GM12878 (cell line): Measurements from ENCODE around the gene PDZD8. TPM values are rescaled to one million over a fixed set of nuclear protein-coding genes. Genes with fewer than 3 reads are reported as not detected.

Experiments
- ATAC-seq: fragments of 200-7000 bp; cut with Tn5 transposase; 3 replicates; pipeline ENCODE4 v1.9.1; 2020; ENCODE audit warnings: mild to moderate bottlenecking, moderate library complexity
- BruUV-seq: library from RNA; stranded (reverse); fragments of 400-500 nt; replicated peaks from 2 replicates; lab custom pipeline; 2021; lab: Mats Ljungman, UMichigan
- CTCF ChIA-PET: fragments of 300-600 bp; sonication (Branson Sonifier 250); formaldehyde crosslinking; extraction: SDS; loops from one replicate; lab custom pipeline; 2021; ENCODE audit warnings: inconsistent platforms; lab: Yijun Ruan, JAX
- POLR2A ChIA-PET: fragments of 350-600 bp; formaldehyde crosslinking; extraction: SDS; loops from one replicate; lab custom pipeline; 2021; ENCODE audit warnings: inconsistent platforms; lab: Charles Lee
- RAD21 ChIA-PET: fragments of 300-600 bp; sonication (Branson Sonifier 250); formaldehyde crosslinking; loops from one replicate; lab custom pipeline; 2023; ENCODE audit warnings: antibody characterized with exemption; ENCODE audit not compliant: unreplicated experiment; lab: Charles Lee
- SMC1A ChIA-PET: fragments of 300-600 bp; sonication (Branson Sonifier 250); formaldehyde crosslinking; loops from one replicate; lab custom pipeline; 2023; ENCODE audit not compliant: unreplicated experiment, uncharacterized antibody; lab: Charles Lee
- DNase-seq: peaks from one replicate; pipeline ENCODE4 v3.0.0-alpha.2; 2011; ENCODE audit warnings: low read depth, low spot score
- FAIRE-seq: peaks from 3 replicates; lab custom pipeline; 2011; peaks lifted over from hg19 to GRCh38; lab: Jason Lieb, UNC
- H2AFZ ChIP-seq: 2 replicates; pipeline ENCODE4 v1.6.0; 2011; ENCODE audit warnings: low read depth, low read length, control low read depth; ENCODE audit not compliant: control insufficient read depth
- H3K27ac ChIP-seq: 2 replicates; pipeline ENCODE4 v1.5.1; 2011; ENCODE audit warnings: control low read depth; ENCODE audit not compliant: control insufficient read depth, insufficient read depth
- H3K27me3 ChIP-seq, 2 experiments: replicated peaks in 1 of 2; 2 replicates each; pipeline versions ENCODE4 v1.6.0 to v1.6.1; 2011; ENCODE audit warnings: low read length in 1 of 2; ENCODE audit not compliant: control insufficient read depth in 2 of 2, insufficient read depth in 2 of 2
- H3K36me3 ChIP-seq, 2 experiments: 2 replicates each; pipeline ENCODE4 v1.5.1; 2011; ENCODE audit warnings: low read length in 1 of 2; ENCODE audit not compliant: control insufficient read depth in 2 of 2, insufficient read depth in 2 of 2
- H3K4me1 ChIP-seq: 2 replicates; pipeline ENCODE4 v1.6.1; 2011; ENCODE audit warnings: mild to moderate bottlenecking, low read length, moderate library complexity, mixed read lengths; ENCODE audit not compliant: control insufficient read depth, insufficient read depth
- H3K4me2 ChIP-seq: 2 replicates; pipeline ENCODE4 v1.6.0; 2011; ENCODE audit warnings: control low read depth; ENCODE audit not compliant: control insufficient read depth, insufficient read depth
- H3K4me3 ChIP-seq: fragments of 200-600 bp; sonication (generic); 2 replicates; pipeline ENCODE4 v1.5.1; 2016
- H3K79me2 ChIP-seq: 2 replicates; pipeline ENCODE4 v1.6.0; 2011; ENCODE audit warnings: low read length; ENCODE audit not compliant: control insufficient read depth, insufficient read depth
- H3K9ac ChIP-seq: 2 replicates; pipeline ENCODE4 v1.8.0; 2011; ENCODE audit warnings: low read length, control low read depth, mixed read lengths; ENCODE audit not compliant: control insufficient read depth, insufficient read depth
- H3K9me3 ChIP-seq: replicated peaks from 3 replicates; pipeline ENCODE4 v1.5.1; 2011; ENCODE audit warnings: mild to moderate bottlenecking, low read length; ENCODE audit not compliant: control insufficient read depth, insufficient read depth
- H4K20me1 ChIP-seq: 2 replicates; pipeline ENCODE4 v1.6.0; 2011; ENCODE audit not compliant: control insufficient read depth, insufficient read depth
- CEBPZ ChIP-seq: fragments of 150-350 bp; IDR thresholded peaks from 2 replicates; pipeline ENCODE4 v1.6.1; 2016; ENCODE audit warnings: low read depth, low read length
- RAD21 ChIP-seq: IDR thresholded peaks from 2 replicates; pipeline ENCODE4 v1.6.1; 2011; ENCODE audit warnings: mild to moderate bottlenecking, low read depth, low read length, moderate library complexity; ENCODE audit not compliant: insufficient read depth
- SMC3 ChIP-seq: IDR thresholded peaks from 2 replicates; pipeline ENCODE4 v1.6.1; 2011; ENCODE audit warnings: low read length, improper control_type of control experiment, borderline replicate concordance
- WGBS: methylation state at CpG from one replicate; pipeline ENCODE4 v1.1.6; 2016; ENCODE audit warnings: low lambda C conversion rate; ENCODE audit not compliant: insufficient replicate concordance, insufficient coverage; ENCODE audit errors: missing lambda C conversion rate; 5-methylcytosine and 5-hydroxymethylcytosine counted together
- in situ Hi-C: fragments of 300-500 bp; cut with MboI; formaldehyde crosslinking; loops from 9 replicates; pipeline ENCODE4 v1.14.3; 2018; ENCODE audit warnings: mixed read lengths
- intact Hi-C: fragments of 100-400 bp; cut with micrococcal nuclease; formaldehyde crosslinking; loops from one replicate; pipeline ENCODE4 v1.14.2; 2022; ENCODE audit not compliant: unreplicated experiment
- polyA plus RNA-seq, 11 experiments: library from polyadenylated mRNA; depleted of rRNA in 4 of 11; unstranded in 6 of 11; stranded (reverse) in 5 of 11; fragments of >200 nt; fragmentation: Nextera tagmentation in 4 of 11; fragmentation: Illumina TruSeq in 1 of 11; extraction: Ambion mirVana in 4 of 11; extraction: Trizol in 1 of 11; gene quantifications; 1 replicate in 1 of 11; 2 replicates in 10 of 11; pipeline versions ENCODE4 v1.2.1 to v1.2.3, GENCODE V29; 2011 to 2016; ENCODE audit warnings: inconsistent platforms in 2 of 11, missing spikeins in 2 of 11, low read depth in 1 of 11
- total RNA-seq, 4 experiments: library from RNA; depleted of rRNA in 3 of 4; stranded (reverse); fragments of >200 nt in 3 of 4; fragmentation: Illumina TruSeq in 1 of 4; extraction: Trizol in 1 of 4; gene quantifications; 2 replicates each; pipeline versions ENCODE4 v1.2.1 to v1.2.3, GENCODE V29; 2013 to 2021
- TF ChIP-seq, protein P1 (sequence below), 3 experiments: IDR thresholded peaks in 2 of 3; conservative IDR thresholded peaks in 1 of 3; 2 replicates each; pipeline ENCODE4 v1.5.1; 2011; ENCODE audit warnings: low read depth in 3 of 3, low read length in 3 of 3, mild to moderate bottlenecking in 3 of 3, control low read depth in 2 of 3, moderate library complexity in 2 of 3, inconsistent platforms in 1 of 3, mixed read lengths in 1 of 3; ENCODE audit not compliant: control insufficient read depth in 2 of 3, insufficient read depth in 1 of 3; ENCODE audit errors: extremely low read depth in 1 of 3

Gene PDZD8
- total and polyA plus RNA-seq, 10 of the 15 experiments (the other 5 are each of a cell fraction or from before 2014, with no cell fraction given): 2.0 to 21.2 (median 6.7) TPM

GRCh38 chr10:117320050-117320665, 55.1 kb downstream of the PDZD8 start:
- H3K79me2 ChIP-seq: no peaks in the 10 kb centered on the region; the same call in none of the 2 replicates
- 0% methylated on average over 1 of the region's 1 CpG for WGBS
- RAD21 ChIA-PET: interaction anchor here (0.7 to 2.8 kb wide), 15 partner anchors 9 to 939 kb away, joined by 3 to 38 read pairs (median 3); no protein-coding TSS in a partner anchor
- no peaks in the 10 kb centered on the region for H3K9me3 ChIP-seq
- in situ Hi-C loops (no loop called here), intact Hi-C loops (loop anchor here (1.0 to 5.0 kb wide), 2 partner anchors 52 to 104 kb away; no protein-coding TSS in a partner anchor)
- POLR2A ChIA-PET: interaction anchor here (0.7 kb wide), 1 partner anchor 553 kb away, joined by 3 read pairs; no protein-coding TSS in a partner anchor
- ATAC-seq (peak; percentile 80), FAIRE-seq (peak; percentile 47), DNase-seq (no peak)
- no peaks in the 10 kb centered on the region for H3K27me3 ChIP-seq
- H3K36me3 ChIP-seq: peaks cover 0 to 2% of the 10 kb centered on the region in 2 experiments; a peak in 2 of 4 replicates
- BruUV-seq: no TSS peak
- H3K4me2 ChIP-seq: no peak overlapping the region
- no peak overlapping the region for H3K9ac ChIP-seq
- H2AFZ ChIP-seq: no peak overlapping the region
- H4K20me1 ChIP-seq: no peaks in the 10 kb centered on the region
- no peaks in the 10 kb centered on the region for H3K4me1 ChIP-seq
- H3K4me3 ChIP-seq: no peak overlapping the region
- peak; percentile 36; the same call in 1 of the 2 replicates for TF ChIP-seq SMC3
- TF ChIP-seq CEBPZ: no peak
- TF ChIP-seq RAD21: peak; percentile 62
- TF ChIP-seq, protein P1, sequence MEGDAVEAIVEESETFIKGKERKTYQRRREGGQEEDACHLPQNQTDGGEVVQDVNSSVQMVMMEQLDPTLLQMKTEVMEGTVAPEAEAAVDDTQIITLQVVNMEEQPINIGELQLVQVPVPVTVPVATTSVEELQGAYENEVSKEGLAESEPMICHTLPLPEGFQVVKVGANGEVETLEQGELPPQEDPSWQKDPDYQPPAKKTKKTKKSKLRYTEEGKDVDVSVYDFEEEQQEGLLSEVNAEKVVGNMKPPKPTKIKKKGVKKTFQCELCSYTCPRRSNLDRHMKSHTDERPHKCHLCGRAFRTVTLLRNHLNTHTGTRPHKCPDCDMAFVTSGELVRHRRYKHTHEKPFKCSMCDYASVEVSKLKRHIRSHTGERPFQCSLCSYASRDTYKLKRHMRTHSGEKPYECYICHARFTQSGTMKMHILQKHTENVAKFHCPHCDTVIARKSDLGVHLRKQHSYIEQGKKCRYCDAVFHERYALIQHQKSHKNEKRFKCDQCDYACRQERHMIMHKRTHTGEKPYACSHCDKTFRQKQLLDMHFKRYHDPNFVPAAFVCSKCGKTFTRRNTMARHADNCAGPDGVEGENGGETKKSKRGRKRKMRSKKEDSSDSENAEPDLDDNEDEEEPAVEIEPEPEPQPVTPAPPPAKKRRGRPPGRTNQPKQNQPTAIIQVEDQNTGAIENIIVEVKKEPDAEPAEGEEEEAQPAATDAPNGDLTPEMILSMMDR (IDR thresholded peaks at IDR 0.05 in 2 of 3, conservative IDR thresholded peaks at IDR 0.05 in 1 of 3; ENCODE audit: control insufficient read depth in 2 of 3, extremely low read depth in 1 of 3, insufficient read depth in 1 of 3, low read depth in 3 of 3, low read length in 3 of 3): peak; percentile 48 to 65 (median 56)
- CTCF ChIA-PET: interaction anchor here (0.6 to 4.8 kb wide), 55 partner anchors 9 to 1097 kb away, joined by 3 to 136 read pairs (median 4); no protein-coding TSS in a partner anchor
- SMC1A ChIA-PET: interaction anchor here (0.7 to 3.3 kb wide), 36 partner anchors 9 to 920 kb away, joined by 3 to 44 read pairs (median 4); no protein-coding TSS in a partner anchor
- no peak overlapping the region for H3K27ac ChIP-seq
